HepG2 (cell line): ENCODE data around the gene CD7. TPM values are rescaled to one million over a fixed set of nuclear protein-coding genes. Genes with fewer than 3 reads are reported as not detected.
A peak's percentile ranks its signal among the peaks of the same experiment; 100 is the strongest.

Experiments used
- CBX5 ChIP-seq: sonication (generic); formaldehyde crosslinking; IDR thresholded peaks from 2 replicates; pipeline ENCODE4 v1.4.0; 2020; ENCODE audit warnings: missing genetic modification reagents, borderline replicate concordance
- ESRRA ChIP-seq: sonication (generic); formaldehyde crosslinking; IDR thresholded peaks from 2 replicates; pipeline ENCODE4 v1.5.1; 2020; ENCODE audit warnings: mild to moderate bottlenecking, low read depth, missing genetic modification reagents
- GATAD1 ChIP-seq: IDR thresholded peaks from 2 replicates; pipeline ENCODE4 v1.6.1; 2016; ENCODE audit warnings: missing genetic modification reagents, missing compliant biosample characterization
- KDM5B ChIP-seq: sonication (generic); formaldehyde crosslinking; IDR thresholded peaks from 2 replicates; pipeline ENCODE4 v1.4.0; 2020; ENCODE audit warnings: missing genetic modification reagents, mild to moderate bottlenecking, borderline replicate concordance
- NCOA2 ChIP-seq: sonication (generic); formaldehyde crosslinking; IDR thresholded peaks from 2 replicates; pipeline ENCODE4 v1.8.0; 2022; ENCODE audit warnings: inconsistent platforms
- PRDM10 ChIP-seq: sonication (generic); formaldehyde crosslinking; IDR thresholded peaks from 2 replicates; pipeline ENCODE4 v1.4.0; 2020; ENCODE audit warnings: low read depth, missing genetic modification reagents
- RXRB ChIP-seq: IDR thresholded peaks from 2 replicates; pipeline ENCODE4 v1.6.1; 2016; ENCODE audit warnings: borderline replicate concordance, missing genetic modification reagents, missing compliant biosample characterization
- SAP130 ChIP-seq: IDR thresholded peaks from 2 replicates; pipeline ENCODE4 v1.6.1; 2016; ENCODE audit warnings: low read depth
- THAP9 ChIP-seq: sonication (generic); formaldehyde crosslinking; IDR thresholded peaks from 2 replicates; pipeline ENCODE4; 2020; ENCODE audit warnings: missing genetic modification reagents, mild to moderate bottlenecking, borderline replicate concordance
- ZNF121 ChIP-seq: sonication (generic); formaldehyde crosslinking; IDR thresholded peaks from 2 replicates; pipeline ENCODE4 v1.5.0; 2020; ENCODE audit warnings: mild to moderate bottlenecking, missing genetic modification reagents
- ZSCAN12 ChIP-seq: sonication (generic); formaldehyde crosslinking; IDR thresholded peaks from 2 replicates; pipeline ENCODE4 v1.9.0; 2021; ENCODE audit warnings: mild to moderate bottlenecking, missing genetic modification reagents
- polyA plus RNA-seq, 8 experiments: library from polyadenylated mRNA; depleted of rRNA in 3 of 8; stranded (reverse) in 7 of 8; unstranded in 1 of 8; fragments of >200 nt; fragmentation: Illumina TruSeq in 4 of 8; extraction: Trizol in 4 of 8; gene quantifications; 2 replicates each; pipeline versions ENCODE4 v1.2.1 to v1.2.3, GENCODE V29; 2011 to 2016; ENCODE audit warnings: low read depth in 4 of 8, missing spikeins in 1 of 8, mixed read lengths in 1 of 8; ENCODE audit not compliant: insufficient read depth in 1 of 8
- total RNA-seq, 5 experiments: library from RNA; depleted of rRNA; stranded (reverse); fragments of >200 nt; fragmentation: Illumina TruSeq; extraction: Trizol; gene quantifications; 2 replicates each; pipeline ENCODE4 v1.2.3, GENCODE V29; 2016; ENCODE audit warnings: low read depth in 1 of 5

CD7 gene
- total and polyA plus RNA-seq, 2 of the 13 experiments (the other 11 are each of a cell fraction or from before 2014, with no cell fraction given) = 67.6 to 76.4 TPM

GRCh38 chr17:82300707-82301270 lies 16.6 kb downstream of the CD7 start (continued):
- TF ChIP-seq THAP9 = peak; percentile 25; the same call in 1 of the 2 replicates
- TF ChIP-seq CBX5 (CRISPR knock-in tag) = peak; percentile 86; the same call in 1 of the 2 replicates
- peak; percentile 46; the same call in 1 of the 2 replicates for TF ChIP-seq PRDM10 (CRISPR knock-in tag)
- TF ChIP-seq KDM5B = peak; percentile 64
- TF ChIP-seq RXRB (CRISPR knock-in tag) = peak; percentile 67; the same call in 1 of the 2 replicates
- TF ChIP-seq SAP130 (CRISPR knock-in tag) = peak; percentile 43; the same call in 1 of the 2 replicates
- TF ChIP-seq ZNF121 = no peak
- no peak for TF ChIP-seq ZSCAN12 (CRISPR knock-in tag)
- no peak for TF ChIP-seq ESRRA (CRISPR knock-in tag)
- TF ChIP-seq NCOA2 (CRISPR knock-in tag) = no peak
- peak; percentile 53 for TF ChIP-seq GATAD1 (CRISPR knock-in tag)
